Fibroblast of skin of back (primary cell): Measurements from ENCODE around the gene PRRC2B.
"Not testable (repeated sequence)": the region's sequence is repeated elsewhere in the genome, so short reads cannot be mapped to it uniquely, and the experiment has no call there.

Experiments
- DNase-seq: peaks from one replicate; pipeline ENCODE4 v3.0.0-alpha.2; 2013

PRRC2B gene

DNA sequence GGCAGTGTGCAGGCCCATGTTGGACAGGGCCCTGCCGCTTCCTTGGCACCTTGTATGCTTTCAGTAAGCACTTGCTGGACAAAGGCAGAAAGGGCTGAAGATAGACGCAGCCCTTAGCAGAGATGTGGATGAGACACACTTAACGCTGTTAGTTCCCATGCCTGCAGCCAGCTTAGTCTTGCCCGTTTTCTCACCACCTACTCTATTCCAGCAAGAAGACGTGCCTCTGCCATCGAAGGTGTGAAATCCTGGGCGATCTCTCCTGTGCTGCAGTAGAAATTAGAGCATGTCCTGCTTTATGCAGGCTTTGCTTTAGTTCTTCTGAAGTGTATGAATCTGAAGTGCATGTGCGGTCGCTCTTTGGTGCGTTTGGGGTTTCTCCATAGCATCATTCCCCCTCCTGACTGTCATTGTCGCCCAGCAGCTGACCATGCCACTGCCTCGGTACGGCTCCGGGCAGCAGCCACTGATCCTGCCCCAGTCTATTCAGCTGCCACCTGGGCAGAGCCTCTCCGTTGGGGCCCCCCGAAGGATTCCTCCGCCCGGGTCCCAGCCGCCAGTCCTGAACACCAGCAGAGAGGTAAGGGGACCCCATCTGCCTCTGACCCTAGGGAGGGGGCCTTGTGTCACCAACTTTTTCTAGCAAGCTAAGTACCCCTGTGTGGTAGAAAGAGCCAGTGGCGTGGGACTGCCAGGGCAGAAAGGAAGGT, 97.3 kb downstream of the PRRC2B start:
- no peak for DNase-seq

DNA sequence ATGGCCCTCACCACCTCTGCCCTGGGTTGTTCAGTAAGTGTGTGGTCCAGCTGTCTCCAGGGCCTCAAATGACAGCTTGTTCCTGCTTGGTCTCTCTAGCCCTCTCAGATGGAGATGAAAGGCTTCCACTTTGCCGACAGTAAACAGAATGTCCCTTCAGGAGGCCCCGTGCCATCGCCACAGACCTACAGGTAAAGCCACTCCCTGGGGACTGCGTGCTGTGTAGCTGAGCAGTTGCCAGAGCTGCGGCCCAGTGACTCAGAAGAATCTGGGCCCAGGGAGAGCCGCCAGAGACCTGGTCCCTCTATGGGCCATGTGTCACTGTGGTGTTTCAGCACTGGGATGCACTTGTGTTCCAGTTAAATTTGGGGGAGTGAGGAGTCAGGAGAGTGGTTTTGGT, 98.2 kb downstream of the PRRC2B start:
- no peak for DNase-seq

DNA sequence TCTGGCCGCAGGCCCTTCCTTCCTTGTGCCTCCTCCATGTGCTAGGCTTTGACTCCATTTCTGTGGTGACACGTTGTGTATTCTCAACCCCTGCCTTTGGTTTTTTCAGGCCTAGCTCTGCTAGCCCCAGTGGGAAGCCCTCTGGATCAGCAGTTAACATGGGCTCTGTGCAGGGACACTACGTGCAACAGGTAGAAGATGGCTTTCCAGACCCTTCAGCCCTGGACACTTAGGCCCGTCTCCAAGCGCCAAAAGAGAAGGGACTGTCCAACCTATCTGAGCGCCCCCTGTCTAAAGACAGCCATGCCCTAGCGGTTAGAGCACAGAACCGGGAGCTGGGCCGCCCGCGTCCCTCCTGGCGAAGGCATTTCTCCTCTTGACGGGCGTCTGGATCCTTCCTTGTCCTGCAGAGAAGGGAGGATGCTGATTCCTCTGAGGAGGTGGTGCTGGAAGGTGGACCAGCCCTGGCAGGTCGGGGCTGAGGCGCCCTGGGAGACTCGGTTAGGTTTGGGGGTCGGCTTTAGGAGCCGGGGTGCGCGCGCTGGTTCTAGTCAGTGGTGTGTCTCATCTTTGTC, 100.5 kb downstream of the PRRC2B start:
- no peak for DNase-seq

DNA sequence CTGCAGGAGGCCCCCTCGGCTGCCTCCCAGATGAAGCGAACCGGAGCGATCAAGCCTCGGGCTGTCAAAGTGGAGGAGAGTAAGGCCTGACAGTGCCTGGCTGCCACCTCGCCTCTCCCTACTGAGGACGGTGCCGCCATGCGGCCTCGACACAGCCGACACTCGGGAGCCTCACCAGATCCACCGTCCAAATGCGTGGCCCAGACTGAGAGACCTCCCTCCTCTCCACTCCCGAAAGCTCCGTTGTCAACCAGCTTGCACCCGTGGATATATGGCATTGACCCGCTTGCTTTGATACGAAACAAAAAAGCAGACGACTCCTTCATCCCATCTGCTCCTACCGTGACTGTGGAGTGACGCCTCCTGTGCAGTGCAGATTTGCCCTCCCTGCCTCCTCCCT, 101.9 kb downstream of the PRRC2B start:
- no peak for DNase-seq

DNA sequence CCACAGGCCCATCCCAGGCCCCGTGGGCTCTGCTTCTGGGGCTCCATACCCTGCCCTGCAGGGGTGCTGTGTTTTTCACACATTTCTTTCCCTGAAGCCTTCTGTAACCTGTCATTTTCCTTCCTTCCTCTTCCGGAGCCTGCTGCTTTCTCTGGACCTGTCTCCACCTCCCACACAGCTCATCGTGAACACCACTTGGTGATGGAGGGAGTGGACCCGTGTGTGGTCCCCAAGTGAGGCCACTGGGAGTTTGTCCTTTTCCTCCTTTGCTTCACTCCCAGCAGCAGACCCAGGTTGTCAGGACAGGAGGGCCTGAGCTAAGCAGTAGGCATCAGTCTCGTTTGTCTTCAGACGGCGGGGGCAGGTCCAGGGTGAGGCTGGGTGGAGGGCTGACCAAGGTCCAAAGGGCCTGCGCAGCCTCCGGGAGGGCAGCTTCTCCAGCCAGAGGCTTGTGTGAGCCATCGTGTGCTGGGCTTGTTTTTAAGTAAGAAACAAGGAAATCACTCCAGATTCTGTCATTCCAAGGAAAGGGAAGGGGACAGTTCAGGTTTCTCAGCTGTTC, 103.0 kb downstream of the PRRC2B start:
- no peak for DNase-seq

DNA sequence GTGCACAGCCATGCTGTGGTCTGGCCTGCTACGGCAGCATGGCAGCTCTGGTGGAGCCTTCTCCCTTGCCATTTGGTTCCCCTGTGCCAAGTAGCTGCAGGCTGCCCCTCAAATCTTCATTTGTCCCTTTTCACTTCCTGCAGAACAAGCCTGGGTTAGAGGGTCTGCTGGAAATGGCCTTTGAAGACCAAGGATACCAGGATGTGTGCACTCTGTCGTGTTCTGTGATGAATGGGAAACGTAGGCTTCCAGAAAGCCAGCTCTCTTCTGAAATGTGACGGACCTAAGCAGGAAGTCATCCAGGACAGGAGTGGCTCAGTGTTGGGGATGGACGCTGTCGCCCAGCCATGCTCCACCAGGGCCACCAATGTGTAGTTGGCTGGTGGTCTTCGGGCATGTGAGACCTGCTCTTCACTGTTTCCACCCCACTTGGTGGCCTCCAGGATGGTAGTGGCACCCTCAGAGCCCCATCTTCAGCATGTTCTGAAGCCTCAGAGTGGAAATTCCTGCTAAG, 105.4 kb downstream of the PRRC2B start:
- no peak for DNase-seq

DNA sequence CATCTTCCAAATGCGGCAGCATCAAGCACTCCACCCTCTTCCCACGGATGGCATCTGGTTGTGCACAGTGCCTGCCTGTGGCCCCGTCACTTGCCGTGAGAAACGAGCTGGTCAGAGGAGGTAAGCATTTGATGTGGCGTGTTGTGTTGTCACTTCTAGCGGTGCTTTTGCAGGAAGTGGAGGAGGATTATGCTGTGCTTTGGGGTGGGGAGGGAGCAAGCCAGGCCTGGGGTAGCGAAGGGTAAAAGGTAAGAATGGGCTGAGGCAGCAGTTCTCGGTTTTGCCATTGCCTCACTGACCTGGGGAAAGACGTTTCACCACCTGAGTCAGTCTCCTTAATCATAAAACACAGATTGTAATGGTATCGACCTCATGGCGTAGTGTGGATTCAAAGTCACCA, 106.5 kb downstream of the PRRC2B start:
- DNase-seq = no peak

DNA sequence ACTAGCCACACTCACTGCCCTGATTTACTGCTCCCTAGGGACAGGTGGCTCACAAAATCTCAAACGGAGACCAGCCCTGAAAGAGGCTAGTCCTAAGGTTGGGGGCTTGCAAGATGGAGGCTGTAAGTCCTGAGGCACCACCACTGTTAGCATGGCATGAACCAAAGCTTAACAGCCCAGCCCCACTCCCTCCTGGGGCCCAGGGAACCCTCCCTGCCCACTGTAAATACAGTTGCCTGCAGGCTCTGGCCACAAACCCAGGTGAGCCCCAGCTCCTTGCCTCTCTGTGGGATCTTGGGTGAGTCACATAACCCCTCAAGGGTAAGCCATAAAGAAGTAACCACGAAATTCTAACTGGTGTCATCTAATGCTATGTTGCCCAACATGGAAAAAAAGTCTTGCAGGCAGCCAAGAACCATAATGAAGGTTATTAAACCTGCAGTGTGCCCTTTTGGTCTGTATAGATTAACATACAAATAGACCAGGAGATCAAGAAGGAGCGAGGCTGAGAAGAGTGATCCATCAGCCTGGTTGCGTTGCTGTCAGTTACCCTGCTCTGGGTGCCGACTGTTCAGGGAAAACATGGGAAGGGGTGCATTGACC, 107.2 kb downstream of the PRRC2B start:
- peak; percentile 50 for DNase-seq

DNA sequence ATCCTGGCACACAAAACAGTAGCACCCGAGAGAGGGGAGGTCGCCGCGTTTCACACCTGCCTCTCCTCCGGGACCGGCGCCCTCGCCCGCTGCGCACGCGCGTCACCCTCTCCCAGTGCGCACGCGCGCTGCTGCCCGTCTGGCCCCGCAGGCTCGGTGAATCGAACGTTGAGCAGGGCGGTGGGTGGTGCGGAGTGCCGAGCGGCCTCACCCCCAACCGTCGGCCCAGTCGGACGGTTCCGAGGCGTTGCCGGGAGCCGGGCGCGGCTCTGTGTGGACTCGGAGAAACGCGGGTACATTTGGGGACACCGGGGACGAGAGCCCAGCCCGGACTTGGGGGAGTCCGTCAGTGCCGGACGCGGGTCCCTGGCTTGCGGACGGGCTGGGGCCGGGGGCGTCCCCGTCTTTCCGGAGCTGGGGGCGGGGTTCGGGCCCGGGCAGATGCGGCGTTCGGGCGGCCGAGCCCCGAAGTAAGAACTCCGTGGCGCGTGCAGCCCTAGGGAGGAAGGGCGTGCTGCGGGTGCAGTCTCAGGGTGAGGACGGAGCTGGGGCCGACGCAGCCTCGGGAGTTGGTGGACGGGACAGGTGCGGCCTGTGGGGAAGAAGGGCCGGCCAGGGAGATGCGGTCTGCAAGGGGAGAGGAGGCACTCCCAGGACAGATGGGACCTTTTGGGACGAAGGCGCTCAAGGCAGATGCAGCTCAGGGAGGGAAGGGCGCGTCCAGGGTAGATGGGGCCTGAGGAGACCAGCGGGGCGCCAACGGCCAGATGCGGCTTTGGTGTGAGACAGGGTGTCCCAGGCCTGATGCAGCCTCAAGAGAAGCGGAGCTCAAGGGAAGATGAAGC, 109.1 kb downstream of the PRRC2B start, which contains the start of gene POMT1:
TSS of gene POMT1 (plus strand) at position 138 of the 845 bp plus-strand sequence. CDS start 1,301 bp downstream, outside the sequence.
- peak; percentile 80 for DNase-seq

DNA sequence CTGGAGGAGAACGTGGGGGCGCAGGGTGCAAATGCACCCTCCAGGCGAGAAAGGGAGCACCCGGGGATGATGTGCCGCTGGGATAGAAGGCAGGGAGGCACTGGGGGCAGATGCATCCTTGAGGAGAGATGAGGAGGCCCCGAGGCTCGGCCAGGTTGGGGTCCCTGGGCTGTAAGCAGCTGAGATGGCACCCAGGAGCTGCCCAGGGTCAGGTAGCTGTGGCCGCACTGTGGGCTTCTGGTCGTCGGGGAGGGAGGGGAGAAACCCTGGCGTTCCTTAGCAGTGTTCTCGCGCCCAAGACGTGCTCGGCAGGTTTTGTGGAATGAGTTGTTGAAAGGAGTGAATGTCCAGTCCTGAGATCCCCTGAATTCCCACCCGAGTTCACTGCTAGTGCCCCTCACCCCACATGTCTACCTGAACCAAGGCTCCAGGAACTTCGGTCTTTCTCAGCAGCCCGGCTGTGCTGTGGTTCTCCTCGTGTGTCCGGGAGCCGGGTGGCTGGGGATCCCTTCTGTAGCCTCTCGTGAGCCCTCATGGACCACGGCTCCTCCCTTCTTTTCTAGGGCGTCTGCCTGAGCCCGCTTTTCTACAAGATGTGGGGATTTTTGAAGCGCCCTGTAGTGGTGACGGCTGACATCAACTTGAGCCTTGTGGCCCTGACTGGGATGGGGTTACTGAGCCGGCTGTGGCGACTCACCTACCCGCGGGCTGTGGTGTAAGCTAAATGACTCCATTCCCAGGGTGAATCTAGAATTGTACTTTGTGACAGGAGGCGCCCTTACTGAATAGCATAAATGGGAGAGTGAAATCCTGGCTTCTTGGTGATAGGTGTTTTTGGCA, 110.0 kb downstream of the PRRC2B start:
- DNase-seq = peak; percentile 31

DNA sequence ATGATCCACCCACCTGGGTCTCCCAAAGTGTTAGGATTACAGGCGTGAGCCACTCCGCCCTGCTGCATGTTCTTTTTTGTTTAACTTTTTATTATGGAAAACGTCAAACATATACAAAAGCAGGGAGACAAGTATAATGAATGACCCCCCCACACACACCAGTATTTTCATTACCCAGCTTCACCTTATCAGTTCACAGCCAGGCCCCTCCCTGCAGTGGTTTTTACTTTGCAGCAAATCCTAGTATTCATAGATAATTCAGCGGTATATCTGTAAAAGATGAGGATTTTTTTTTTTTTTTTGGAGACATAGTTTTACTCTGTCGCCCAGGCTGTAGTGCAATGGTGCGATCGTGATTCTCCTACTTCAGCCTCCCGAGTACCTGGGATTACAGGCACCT, 111.1 kb downstream of the PRRC2B start:
- no peak for DNase-seq

DNA sequence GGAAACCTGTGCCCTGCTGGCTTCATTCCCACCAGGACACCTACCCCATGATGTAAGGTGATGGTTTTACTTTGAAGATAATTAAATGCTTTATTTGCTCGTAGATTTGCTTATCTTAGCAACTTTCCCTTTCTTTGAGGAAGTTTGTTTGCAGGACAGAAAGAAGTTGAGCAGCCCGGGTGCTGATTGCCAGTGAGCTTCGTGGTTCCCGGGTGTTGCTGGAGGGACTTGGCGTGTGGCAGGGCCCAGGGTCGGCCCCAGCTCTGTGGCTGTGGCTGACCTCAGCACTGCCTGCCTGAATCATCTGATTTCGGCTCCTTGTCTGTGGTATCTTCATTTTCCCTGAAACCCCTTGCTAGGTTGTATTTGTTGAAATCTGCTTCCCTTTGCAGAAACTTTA, 117.5 kb downstream of the PRRC2B start:
- DNase-seq = no peak

DNA sequence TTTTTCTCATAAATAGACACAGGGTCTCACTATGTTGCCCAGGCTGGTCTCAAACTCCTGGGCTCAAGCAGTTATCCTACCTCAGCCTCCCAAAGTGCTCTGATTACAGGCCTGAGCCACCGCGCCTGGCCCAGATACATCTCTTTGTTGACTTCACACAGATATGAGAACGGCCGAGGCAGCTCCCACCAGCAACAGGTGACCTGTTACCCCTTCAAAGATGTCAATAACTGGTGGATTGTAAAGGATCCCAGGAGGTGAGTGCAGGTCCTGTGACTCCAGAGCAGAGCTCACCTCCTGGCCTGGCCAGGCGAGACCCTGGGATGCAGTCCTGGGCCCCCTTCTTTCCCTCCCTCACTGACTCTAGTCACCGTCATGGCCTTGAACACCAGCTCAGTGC, 118.0 kb downstream of the PRRC2B start:
- no peak for DNase-seq

DNA sequence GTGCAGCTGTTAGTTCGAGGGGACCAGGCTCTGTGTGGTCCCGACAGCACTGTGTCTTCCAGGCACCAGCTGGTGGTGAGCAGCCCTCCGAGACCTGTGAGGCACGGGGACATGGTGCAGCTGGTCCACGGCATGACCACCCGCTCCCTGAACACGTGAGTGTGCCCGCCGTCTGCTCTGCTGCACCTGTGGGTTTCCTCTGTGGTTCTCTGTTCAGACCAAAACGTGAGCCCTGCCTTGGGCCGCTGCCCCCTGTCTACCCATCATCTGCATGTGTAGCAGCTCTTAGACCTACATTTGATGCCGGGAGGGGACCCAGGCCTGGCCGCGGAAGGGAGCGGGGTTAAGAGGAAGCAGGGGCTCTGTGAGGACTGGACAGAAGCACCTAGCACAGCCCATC, 119.3 kb downstream of the PRRC2B start:
- no peak for DNase-seq

DNA sequence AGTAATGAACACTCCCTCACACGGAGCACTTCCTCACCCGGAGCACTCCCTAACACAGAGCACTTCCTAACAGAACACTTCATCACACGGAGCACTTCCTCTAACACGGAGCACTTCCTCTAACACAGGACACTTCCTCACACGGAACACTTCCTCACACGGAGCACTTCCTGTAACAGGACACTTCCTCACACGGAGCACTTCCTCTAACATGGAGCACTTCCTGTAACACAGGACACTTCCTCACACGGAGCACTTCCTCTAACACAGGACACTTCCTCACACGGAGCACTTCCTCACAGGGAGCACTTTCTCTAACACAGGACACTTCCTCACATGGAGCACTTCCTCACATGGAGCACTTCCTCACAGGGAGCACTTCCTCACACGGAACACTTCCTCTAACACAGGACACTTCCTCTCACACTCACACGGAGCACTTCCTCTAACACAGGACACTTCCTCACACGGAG, 121.7 kb downstream of the PRRC2B start:
- not testable (repeated sequence) for DNase-seq

DNA sequence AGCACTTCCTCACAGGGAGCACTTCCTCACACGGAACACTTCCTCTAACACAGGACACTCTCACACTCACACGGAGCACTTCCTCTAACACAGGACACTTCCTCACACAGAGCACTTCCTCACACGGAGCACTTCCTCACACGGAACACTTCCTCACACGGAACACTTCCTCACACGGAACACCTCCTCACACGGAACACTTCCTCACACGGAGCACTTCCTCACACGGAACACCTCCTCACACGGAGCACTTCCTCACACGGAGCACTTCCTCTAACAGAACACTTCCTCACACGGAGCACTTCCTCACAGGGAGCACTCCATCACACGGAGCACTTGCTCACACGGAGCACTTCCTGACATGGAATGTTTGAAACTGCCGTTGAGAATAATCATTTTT, 122.2 kb downstream of the PRRC2B start:
- no peak for DNase-seq

DNA sequence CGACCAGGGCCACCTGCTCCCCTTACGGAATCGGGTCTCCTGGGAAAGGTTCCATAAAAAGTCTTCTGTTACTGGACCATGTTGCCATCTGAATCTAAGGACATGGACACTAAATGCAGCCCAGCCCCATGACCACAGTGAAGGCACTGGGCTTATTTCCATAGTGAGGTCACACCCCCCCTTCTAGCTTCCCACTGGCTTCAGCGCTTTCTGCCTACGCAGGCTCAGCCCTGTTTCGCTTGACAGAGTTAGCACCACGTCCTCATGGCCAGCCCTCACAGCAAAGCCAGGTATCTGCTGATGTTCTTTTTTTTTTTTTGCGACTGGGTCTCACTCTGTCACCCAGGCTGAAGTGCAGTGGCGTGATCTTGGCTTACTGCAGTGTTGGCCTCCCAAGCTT, 123.0 kb downstream of the PRRC2B start:
- DNase-seq = no peak

DNA sequence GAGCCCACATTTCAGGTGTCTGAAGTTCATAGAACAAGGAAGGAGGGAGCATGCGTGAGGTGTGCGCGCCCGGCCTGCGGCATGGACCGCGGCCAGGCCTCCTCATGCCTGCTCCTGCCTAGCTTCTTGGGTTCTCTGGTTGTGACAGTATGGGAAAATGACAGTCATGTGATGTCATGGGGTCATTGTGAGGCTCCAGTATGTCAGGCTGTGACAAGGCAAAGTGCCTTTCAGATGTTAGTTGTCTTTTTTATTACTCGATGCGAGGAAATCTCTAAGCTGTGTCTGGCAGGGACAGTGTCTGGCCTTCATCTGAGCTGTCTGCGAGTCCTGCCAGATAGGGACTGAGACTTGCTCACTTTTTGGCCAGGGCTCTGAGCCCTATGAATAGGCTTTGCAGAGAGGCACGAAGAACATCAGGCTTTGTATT, 123.9 kb downstream of the PRRC2B start:
- no peak for DNase-seq

DNA sequence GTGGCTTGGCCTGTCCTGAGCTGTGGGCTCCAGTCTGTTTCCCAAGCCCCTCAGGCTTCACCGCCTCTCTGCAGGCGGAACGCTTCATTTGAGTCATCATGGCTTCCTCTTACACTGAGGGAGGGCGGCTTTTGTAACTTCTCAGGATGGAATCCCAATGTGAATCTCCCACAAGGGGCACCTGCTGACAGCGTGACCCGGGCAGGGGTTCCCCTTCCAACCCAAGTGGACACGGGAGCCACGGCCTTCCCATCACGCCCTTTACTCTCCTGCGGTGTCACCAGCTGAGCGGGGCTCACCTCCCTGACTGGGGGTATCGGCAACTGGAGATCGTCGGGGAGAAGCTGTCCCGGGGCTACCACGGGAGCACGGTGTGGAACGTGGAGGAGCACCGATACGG, 124.7 kb downstream of the PRRC2B start:
- DNase-seq = no peak

DNA sequence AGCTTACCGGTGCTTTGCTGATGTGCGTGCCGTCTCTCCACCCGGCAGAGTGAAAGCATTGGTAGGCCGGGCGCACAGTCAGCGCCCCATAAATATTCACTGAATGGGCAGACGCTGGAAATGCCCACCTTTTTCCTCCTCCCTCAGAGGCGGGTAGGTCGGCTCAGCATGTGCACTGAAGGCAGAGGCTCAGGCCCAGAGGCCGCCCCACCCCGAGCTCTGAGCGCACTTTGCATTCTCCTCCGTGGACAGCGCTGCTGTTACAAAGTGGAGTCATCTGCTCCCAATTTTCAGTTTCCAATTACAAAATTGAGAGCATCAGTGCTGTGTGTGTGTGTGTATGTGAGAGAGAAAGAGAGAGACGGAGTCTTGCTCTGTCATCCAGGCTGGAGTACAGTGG, 126.6 kb downstream of the PRRC2B start:
- no peak for DNase-seq

DNA sequence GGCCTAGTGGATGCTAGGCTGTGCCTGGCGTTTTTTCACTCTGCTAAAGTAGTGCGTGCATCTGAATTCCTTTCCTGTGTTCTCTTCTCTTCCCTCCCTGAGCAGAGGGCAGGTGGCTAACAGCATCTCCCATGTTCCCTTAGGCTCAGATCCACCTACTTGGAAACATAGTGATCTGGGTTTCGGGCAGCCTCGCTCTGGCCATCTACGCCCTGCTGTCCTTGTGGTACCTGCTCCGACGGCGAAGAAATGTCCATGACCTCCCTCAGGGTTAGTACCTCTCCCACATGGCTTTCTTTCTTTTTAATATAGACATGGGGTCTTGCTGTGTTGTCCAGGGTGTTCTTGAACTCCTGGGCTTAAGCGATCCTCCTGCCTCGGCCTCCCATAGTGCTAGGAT, 127.3 kb downstream of the PRRC2B start:
- no peak for DNase-seq

DNA sequence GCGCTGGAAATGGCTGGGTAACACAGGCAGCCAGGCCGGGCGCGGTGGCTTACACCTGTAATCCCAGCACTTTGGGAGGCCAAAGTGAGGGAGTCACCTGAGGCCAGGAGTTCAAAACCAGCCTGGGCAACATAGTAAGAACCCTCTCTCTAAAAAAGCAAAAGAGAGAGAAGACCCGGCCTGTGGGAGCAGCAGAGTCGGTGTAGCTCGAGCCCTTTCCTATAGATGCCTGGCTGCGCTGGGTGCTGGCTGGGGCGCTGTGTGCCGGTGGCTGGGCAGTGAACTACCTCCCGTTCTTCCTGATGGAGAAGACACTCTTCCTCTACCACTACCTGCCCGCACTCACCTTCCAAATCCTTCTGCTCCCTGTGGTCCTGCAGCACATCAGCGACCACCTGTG, 127.9 kb downstream of the PRRC2B start:
- no peak for DNase-seq
